Chondrocyte (in vitro differentiated cells): ENCODE measurements around the gene SLC45A1. TPM values are rescaled to one million over a fixed set of nuclear protein-coding genes. Genes with fewer than 3 reads are reported as not detected.

Experiments used
- DNase-seq: peaks from one replicate; pipeline ENCODE4 v3.0.0; 2021; ENCODE audit warnings: mixed read lengths, low spot score
- H3K27ac Mint-ChIP-seq: one replicate; pipeline ENCODE4 v1.8.0; 2021; ENCODE audit warnings: mild to moderate bottlenecking, moderate library complexity, mixed read lengths; ENCODE audit not compliant: unreplicated experiment
- H3K27me3 Mint-ChIP-seq: 2 replicates; pipeline ENCODE4 v1.8.0; 2021; ENCODE audit warnings: low read depth, mixed read lengths
- H3K36me3 Mint-ChIP-seq: 2 replicates; pipeline ENCODE4 v1.8.0; 2021; ENCODE audit warnings: low read depth, mixed read lengths
- H3K4me1 Mint-ChIP-seq: 2 replicates; pipeline ENCODE4 v1.8.0; 2021; ENCODE audit warnings: low read depth, mild to moderate bottlenecking, mixed read lengths
- H3K4me3 Mint-ChIP-seq: one replicate; pipeline ENCODE4 v1.8.0; 2021; ENCODE audit warnings: mild to moderate bottlenecking, moderate library complexity, mixed read lengths; ENCODE audit not compliant: unreplicated experiment
- H3K9me3 Mint-ChIP-seq: 2 replicates; pipeline ENCODE4 v1.8.0; 2021; ENCODE audit warnings: low read depth, mixed read lengths
- total RNA-seq: library from RNA; stranded (reverse); gene quantifications from 3 replicates; pipeline ENCODE4 v1.2.1, GENCODE V29; 2021
- TF ChIP-seq, protein P1 (sequence below): fragments of 200-600 bp; sonication (generic); IDR thresholded peaks from 2 replicates; pipeline ENCODE4 v1.5.0; 2021; ENCODE audit warnings: antibody characterized with exemption, mild to moderate bottlenecking, moderate library complexity

SLC45A1 gene
- total RNA-seq, 1 donor from 2014 or later = 4.8 TPM

- H3K4me3 Mint-ChIP-seq = no peak overlapping the region
- no peaks in the 10 kb centered on the region for H3K36me3 Mint-ChIP-seq
- TF ChIP-seq, protein P1, sequence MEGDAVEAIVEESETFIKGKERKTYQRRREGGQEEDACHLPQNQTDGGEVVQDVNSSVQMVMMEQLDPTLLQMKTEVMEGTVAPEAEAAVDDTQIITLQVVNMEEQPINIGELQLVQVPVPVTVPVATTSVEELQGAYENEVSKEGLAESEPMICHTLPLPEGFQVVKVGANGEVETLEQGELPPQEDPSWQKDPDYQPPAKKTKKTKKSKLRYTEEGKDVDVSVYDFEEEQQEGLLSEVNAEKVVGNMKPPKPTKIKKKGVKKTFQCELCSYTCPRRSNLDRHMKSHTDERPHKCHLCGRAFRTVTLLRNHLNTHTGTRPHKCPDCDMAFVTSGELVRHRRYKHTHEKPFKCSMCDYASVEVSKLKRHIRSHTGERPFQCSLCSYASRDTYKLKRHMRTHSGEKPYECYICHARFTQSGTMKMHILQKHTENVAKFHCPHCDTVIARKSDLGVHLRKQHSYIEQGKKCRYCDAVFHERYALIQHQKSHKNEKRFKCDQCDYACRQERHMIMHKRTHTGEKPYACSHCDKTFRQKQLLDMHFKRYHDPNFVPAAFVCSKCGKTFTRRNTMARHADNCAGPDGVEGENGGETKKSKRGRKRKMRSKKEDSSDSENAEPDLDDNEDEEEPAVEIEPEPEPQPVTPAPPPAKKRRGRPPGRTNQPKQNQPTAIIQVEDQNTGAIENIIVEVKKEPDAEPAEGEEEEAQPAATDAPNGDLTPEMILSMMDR = no peak
- no peak overlapping the region for H3K27ac Mint-ChIP-seq
- H3K27me3 Mint-ChIP-seq = peaks cover 3% of the 10 kb centered on the region
- peaks cover 6% of the 10 kb centered on the region for H3K4me1 Mint-ChIP-seq
- no peaks in the 10 kb centered on the region for H3K9me3 Mint-ChIP-seq
- DNase-seq = no peak
Measured at GRCh38 chr1:8281843-8282509, 35.9 kb upstream of the SLC45A1 start.

DNA sequence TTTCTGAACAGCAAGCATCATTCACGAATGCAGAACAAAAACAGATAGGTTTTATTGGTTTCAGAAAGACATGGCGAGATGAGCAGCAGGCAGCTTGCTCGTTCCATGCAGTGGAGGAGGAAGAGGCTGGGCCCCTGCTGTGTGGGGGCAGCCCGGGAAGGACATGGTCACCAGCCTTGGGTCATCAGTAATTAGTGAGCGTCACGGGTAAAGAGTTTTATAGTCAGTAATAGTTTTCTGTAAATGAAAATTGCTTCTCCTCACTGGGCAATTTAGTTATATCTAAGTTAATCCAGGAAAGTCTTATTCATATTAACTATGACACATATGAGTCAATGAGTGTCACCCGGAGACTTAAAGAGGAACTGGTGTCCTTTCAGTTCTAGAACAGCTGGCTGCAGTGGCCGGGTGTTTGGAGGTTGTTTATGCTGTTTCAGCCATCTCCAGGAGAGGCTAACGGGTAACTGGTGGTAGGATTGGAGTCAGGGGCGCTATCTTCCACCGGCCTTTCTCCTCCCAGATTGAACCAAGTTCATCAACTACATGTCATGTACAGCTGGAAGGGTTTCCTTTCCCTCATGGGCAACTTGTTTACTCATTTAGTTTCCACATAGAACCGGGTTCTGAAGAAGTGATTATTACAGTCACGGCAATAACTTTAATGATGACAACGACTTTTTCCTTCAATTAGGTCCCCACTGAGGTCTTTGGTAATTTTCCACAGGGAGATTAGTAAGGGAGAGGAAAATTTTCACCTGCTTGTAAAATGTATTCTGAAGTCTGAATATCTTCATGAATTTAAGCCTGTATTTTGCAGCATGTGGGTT is 34.6 kb upstream of the SLC45A1 start:
- Mint-ChIP-seq H3K27ac (no peak overlapping the region), H3K4me3 (no peak overlapping the region), H3K36me3 (no peaks in the 10 kb centered on the region), H3K9me3 (no peaks in the 10 kb centered on the region), H3K4me1 (peaks cover 6% of the 10 kb centered on the region), H3K27me3 (peaks cover 3% of the 10 kb centered on the region)
- TF ChIP-seq, protein P1 = no peak
- no peak for DNase-seq

GRCh38 chr1:8284127-8284526 is 33.8 kb upstream of the SLC45A1 start:
- H3K9me3 Mint-ChIP-seq = no peaks in the 10 kb centered on the region
- no peaks in the 10 kb centered on the region for H3K36me3 Mint-ChIP-seq
- H3K4me3 Mint-ChIP-seq = no peak overlapping the region

DNA sequence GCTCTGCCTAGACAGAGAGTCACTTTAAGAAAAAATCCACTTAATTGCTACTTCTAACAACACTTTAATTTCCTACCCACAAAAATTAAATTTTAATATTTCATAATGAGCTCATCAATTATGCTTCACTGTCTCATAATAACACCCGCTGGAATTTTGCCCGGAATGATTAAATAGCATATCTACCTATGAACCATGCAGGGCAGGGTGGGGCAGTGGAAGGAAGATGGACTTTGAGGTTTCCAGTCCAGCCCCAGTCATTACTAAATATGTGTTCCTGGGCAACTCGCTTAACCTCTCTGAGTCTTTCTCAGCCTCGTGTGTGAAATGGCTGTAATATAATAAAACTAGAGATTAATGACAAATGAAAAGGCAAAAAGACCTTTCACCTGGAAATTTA is 32.8 kb upstream of the SLC45A1 start:
- Mint-ChIP-seq H3K4me3 (no peak overlapping the region), H3K27me3 (peaks cover 3% of the 10 kb centered on the region), H3K36me3 (no peaks in the 10 kb centered on the region), H3K4me1 (peaks cover 6% of the 10 kb centered on the region), H3K27ac (no peak overlapping the region), H3K9me3 (no peaks in the 10 kb centered on the region)
- no peak for DNase-seq
- TF ChIP-seq, protein P1 = no peak

More at GRCh38 chr1:8284127-8284526, 33.8 kb upstream of the SLC45A1 start:
- H3K27ac Mint-ChIP-seq = no peak overlapping the region
- peaks cover 6% of the 10 kb centered on the region for H3K4me1 Mint-ChIP-seq
- TF ChIP-seq, protein P1 = no peak
- peaks cover 3% of the 10 kb centered on the region for H3K27me3 Mint-ChIP-seq
- DNase-seq = no peak

DNA sequence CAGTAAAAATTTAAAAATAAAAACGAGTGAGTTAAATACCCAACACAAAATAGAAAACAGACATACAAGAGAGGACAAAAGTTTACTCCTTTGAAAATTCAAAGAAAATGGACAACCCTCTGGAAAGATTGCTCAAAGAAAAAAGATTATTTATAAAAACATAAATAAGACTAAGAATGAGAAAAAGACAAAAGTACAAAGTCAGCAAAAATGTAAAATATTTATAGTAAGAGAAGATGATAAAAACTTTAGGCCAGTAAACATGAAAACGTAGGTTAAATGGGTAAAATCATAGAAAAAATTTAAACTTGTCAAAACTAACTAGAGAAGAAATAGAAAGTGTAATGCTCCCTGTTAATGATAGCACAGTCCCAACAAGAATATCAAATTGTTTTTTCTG is 31.9 kb upstream of the SLC45A1 start:
- peaks cover 3% of the 10 kb centered on the region for H3K27me3 Mint-ChIP-seq
- no peak overlapping the region for H3K27ac Mint-ChIP-seq
- DNase-seq = no peak
- H3K4me1 Mint-ChIP-seq = peaks cover 6% of the 10 kb centered on the region
- H3K36me3 Mint-ChIP-seq = no peaks in the 10 kb centered on the region
- TF ChIP-seq, protein P1 = no peak
- H3K9me3 Mint-ChIP-seq = no peaks in the 10 kb centered on the region
- no peak overlapping the region for H3K4me3 Mint-ChIP-seq
